Gastroesophageal sphincter (tissue), 3 donors: ENCODE measurements around the gene FNTB.

ENCODE experiments used
- CTCF ChIP-seq, 4 experiments: fragments of 200-600 bp in 2 of 4; fragments of 450-650 bp in 2 of 4; sonication (generic) in 1 of 4; IDR thresholded peaks; one replicate each; pipeline ENCODE4 v1.5.1; 2017 to 2019; ENCODE audit warnings: antibody characterized with exemption in 4 of 4, mild to moderate bottlenecking in 2 of 4, moderate library complexity in 2 of 4
- POLR2A ChIP-seq, 2 donors: fragments of 450-650 bp; IDR thresholded peaks; one replicate each; pipeline ENCODE4 v1.6.1; 2017; ENCODE audit warnings: antibody characterized with exemption in 2 of 2, mild to moderate bottlenecking in 2 of 2, moderate library complexity in 1 of 2
- POLR2AphosphoS5 ChIP-seq: sonication (generic); formaldehyde crosslinking; IDR thresholded peaks from one replicate; pipeline ENCODE4 v1.6.1; 2017; ENCODE audit warnings: antibody characterized with exemption

GRCh38 chr14:64960762-64961276 is 25.9 kb upstream of the FNTB start:
- TF ChIP-seq CTCF (IDR thresholded peaks at IDR 0.05) (no peak), POLR2A (IDR thresholded peaks at IDR 0.05) (no peak), POLR2AphosphoS5 (no peak)
